HG03175 (cell line): Measurements from ENCODE around the gene GLIS1.

Experiments
- ATAC-seq: cut with Tn5 transposase; IDR thresholded peaks from one replicate; pipeline ENCODE4 v1.9.1; 2021; ENCODE audit warnings: mild to moderate bottlenecking, moderate library complexity; ENCODE audit not compliant: unreplicated experiment

GLIS1 gene

GRCh38 chr1:53600561-53600960 is 138.4 kb downstream of the GLIS1 start:
- ATAC-seq, result no peak

- no peak for ATAC-seq
Observed at GRCh38 chr1:53600001-53600400, 139.0 kb downstream of the GLIS1 start.

- no peak for ATAC-seq
Observed at GRCh38 chr1:53599481-53599880, 139.5 kb downstream of the GLIS1 start.

- no peak for ATAC-seq
Observed at GRCh38 chr1:53598966-53599365, 140.0 kb downstream of the GLIS1 start.

- ATAC-seq, result no peak
Observed at GRCh38 chr1:53595906-53596305, 143.1 kb downstream of the GLIS1 start.

GRCh38 chr1:53594391-53595180 is 144.4 kb downstream of the GLIS1 start:
- no peak for ATAC-seq

GRCh38 chr1:53593758-53594380 is 145.1 kb downstream of the GLIS1 start:
- ATAC-seq, result no peak

- no peak for ATAC-seq
Observed at GRCh38 chr1:53592985-53593757, 145.8 kb downstream of the GLIS1 start.

GRCh38 chr1:53592521-53592982 is 146.4 kb downstream of the GLIS1 start:
- no peak for ATAC-seq

- no peak for ATAC-seq
Observed at GRCh38 chr1:53591924-53592323, 147.0 kb downstream of the GLIS1 start.

GRCh38 chr1:53590531-53591515 is 148.1 kb downstream of the GLIS1 start:
- no peak for ATAC-seq

GRCh38 chr1:53590104-53590503 is 148.9 kb downstream of the GLIS1 start:
- ATAC-seq, result no peak

- no peak for ATAC-seq
Observed at GRCh38 chr1:53589043-53589887, 149.7 kb downstream of the GLIS1 start.

- no peak for ATAC-seq
Observed at GRCh38 chr1:53588053-53588779, 150.7 kb downstream of the GLIS1 start.

GRCh38 chr1:53587252-53587988 is 151.5 kb downstream of the GLIS1 start:
- ATAC-seq, result no peak

- ATAC-seq, result no peak
Observed at GRCh38 chr1:53586765-53587164, 152.2 kb downstream of the GLIS1 start.

- ATAC-seq, result no peak
Observed at GRCh38 chr1:53585565-53585964, 153.4 kb downstream of the GLIS1 start.

- ATAC-seq, result no peak
Observed at GRCh38 chr1:53585129-53585528, 153.8 kb downstream of the GLIS1 start.
